HUES64 (cell line): ENCODE results near the gene DLL4.

Source experiments
- H3K27ac ChIP-seq: 2 replicates; pipeline ENCODE4 v1.7.0; 2013; ENCODE audit warnings: low read depth, low read length, inconsistent platforms
- H3K27me3 ChIP-seq: 2 replicates; pipeline ENCODE4 v1.6.1; 2013; ENCODE audit warnings: mild to moderate bottlenecking, low read length; ENCODE audit not compliant: insufficient read depth
- H3K36me3 ChIP-seq: 2 replicates; pipeline ENCODE4 v1.6.1; 2013; ENCODE audit warnings: mild to moderate bottlenecking, low read length; ENCODE audit not compliant: insufficient read depth
- H3K4me1 ChIP-seq: 2 replicates; pipeline ENCODE4 v1.6.1; 2013; ENCODE audit warnings: mild to moderate bottlenecking, low read length, moderate library complexity; ENCODE audit not compliant: insufficient read depth
- H3K4me3 ChIP-seq: 2 replicates; pipeline ENCODE4 v1.5.1; 2013; ENCODE audit warnings: mild to moderate bottlenecking, low read length, moderate library complexity
- H3K9ac ChIP-seq: 2 replicates; pipeline ENCODE4 v1.6.1; 2013; ENCODE audit warnings: mild to moderate bottlenecking, low read depth, low read length
- H3K9me3 ChIP-seq: 2 replicates; pipeline ENCODE4 v1.6.1; 2013; ENCODE audit warnings: low read depth, low read length; ENCODE audit not compliant: insufficient read depth
- WGBS: fragments of 150-250, 120-280 bp; methylation state at CpG from one replicate; pipeline ENCODE4 v1.1.7; 2013; ENCODE audit warnings: missing lambda C conversion rate; 5-methylcytosine and 5-hydroxymethylcytosine counted together

The DLL4 gene

GRCh38 chr15:40985541-40986330 is 56.6 kb downstream of the DLL4 start:
- no peak overlapping the region for H3K27ac ChIP-seq
- H3K36me3 ChIP-seq = peaks cover 80% of the 10 kb centered on the region
- H3K4me1 ChIP-seq = no peaks in the 10 kb centered on the region
- no peaks in the 10 kb centered on the region for H3K9me3 ChIP-seq
- H3K9ac ChIP-seq = no peak overlapping the region
- no peaks in the 10 kb centered on the region for H3K27me3 ChIP-seq
- H3K4me3 ChIP-seq = no peak overlapping the region
- WGBS = 95% methylated on average over 6 of the region's 6 CpGs

DNA sequence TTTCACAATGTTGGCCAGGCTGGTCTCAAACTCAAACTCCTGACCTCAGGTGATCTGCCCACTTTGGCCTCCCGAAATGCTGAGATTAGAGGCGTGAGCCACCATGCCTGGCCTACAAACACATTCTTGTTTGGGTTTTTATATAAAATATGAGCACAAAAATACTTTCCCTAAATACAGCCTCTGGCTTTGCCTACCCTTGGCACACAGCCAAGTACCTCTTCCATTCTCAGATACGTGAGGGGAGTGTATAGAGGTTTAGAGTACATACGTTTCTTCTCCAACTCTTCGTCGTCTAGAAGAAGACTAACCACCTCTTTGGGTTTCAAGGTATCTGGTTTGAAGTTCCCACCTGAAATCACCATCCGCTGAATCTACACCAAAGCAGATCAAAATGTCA is 57.7 kb downstream of the DLL4 start:
- no peaks in the 10 kb centered on the region for H3K27me3 ChIP-seq
- H3K36me3 ChIP-seq = peaks cover 78% of the 10 kb centered on the region
- no peak overlapping the region for H3K9ac ChIP-seq
- no peak overlapping the region for H3K27ac ChIP-seq
- H3K4me3 ChIP-seq = no peak overlapping the region
- WGBS = 96% methylated on average over 7 of the region's 7 CpGs
- no peaks in the 10 kb centered on the region for H3K4me1 ChIP-seq
- no peaks in the 10 kb centered on the region for H3K9me3 ChIP-seq

GRCh38 chr15:40988156-40988555 is 59.0 kb downstream of the DLL4 start:
- peaks cover 69% of the 10 kb centered on the region for H3K36me3 ChIP-seq
- no peak overlapping the region for H3K27ac ChIP-seq
- WGBS = 100% methylated on average over 3 of the region's 4 CpGs
- H3K4me3 ChIP-seq = no peak overlapping the region
- no peak overlapping the region for H3K9ac ChIP-seq
- no peaks in the 10 kb centered on the region for H3K27me3 ChIP-seq
- H3K9me3 ChIP-seq = no peaks in the 10 kb centered on the region
- H3K4me1 ChIP-seq = no peaks in the 10 kb centered on the region
